Measurements from ENCODE around the gene MITD1. TPM values are rescaled to one million over a fixed set of nuclear protein-coding genes. Genes with fewer than 3 reads are reported as not detected.
A peak's percentile ranks its signal among the peaks of the same experiment; 100 is the strongest.
"Not testable (repeated sequence)": the region's sequence is repeated elsewhere in the genome, so short reads cannot be mapped to it uniquely, and the experiment has no call there.

Gene MITD1
- total RNA-seq, 3 donors from 2014 or later (not counting 1 experiment from before 2014, with no cell fraction given), result 22.9 to 33.6 (median 26.7) TPM

DNA sequence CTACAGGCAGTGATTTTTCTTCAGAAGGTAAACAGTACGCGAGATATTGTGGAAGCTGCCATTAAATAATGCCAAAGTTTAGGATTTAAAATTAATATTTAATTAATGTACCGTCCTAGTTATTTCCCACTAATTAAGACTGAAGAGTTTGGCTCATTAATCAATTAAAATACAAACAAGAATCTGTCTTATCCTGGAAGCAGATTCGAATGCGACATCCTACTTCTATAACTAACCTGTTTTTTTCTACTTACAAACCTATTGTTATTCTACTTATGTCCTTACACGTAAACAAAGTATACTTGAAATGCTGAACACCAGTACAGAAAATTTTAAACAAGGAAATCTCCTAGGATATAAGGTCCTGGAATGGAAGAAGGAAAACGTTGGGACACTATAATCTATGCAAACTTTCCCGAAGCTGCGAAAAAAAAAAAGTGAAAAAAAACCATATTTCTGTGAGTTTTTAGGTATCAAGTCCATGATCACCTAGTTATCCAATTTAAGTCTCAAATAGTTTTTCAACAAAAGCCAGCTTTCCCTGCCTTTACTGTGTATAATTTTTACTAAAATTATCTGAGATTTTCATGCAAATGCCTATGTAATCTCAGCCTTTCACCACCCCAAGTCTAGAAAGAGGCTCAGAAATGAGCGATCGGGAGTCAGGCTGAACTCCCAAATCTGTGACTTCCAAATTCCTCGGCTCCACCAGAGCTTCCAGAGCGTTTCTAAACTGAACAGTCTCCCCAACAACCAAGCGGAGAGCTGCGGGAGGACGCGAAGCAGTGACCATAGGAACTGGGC is 40.6 kb downstream of the MITD1 start:
- Mint-ChIP-seq H3K27ac (peak overlapping the region; percentile 96 to 100), H3K4me1 (peaks cover 23 to 25% of the 10 kb centered on the region in 2 donors), H3K9me3 (no peaks in the 10 kb centered on the region), H3K36me3 (no peaks in the 10 kb centered on the region), H3K27me3 (ENCODE audit: low read depth in 2 of 2) (no peaks in the 10 kb centered on the region), H3K4me3 (peak overlapping the region; percentile 97)
- intact Hi-C loops (cut with micrococcal nuclease), result no loop called here
- Histone ChIP-seq H3K9me3 (ENCODE audit: control insufficient read depth, insufficient read depth, low read length) (no peaks in the 10 kb centered on the region), H3K36me3 (ENCODE audit: control insufficient read depth, insufficient read depth, low read length) (no peaks in the 10 kb centered on the region), H3K27me3 (ENCODE audit: control insufficient read depth, insufficient read depth, low read length) (no peaks in the 10 kb centered on the region), H3K27ac (ENCODE audit: low read length) (peak overlapping the region; percentile 95), H3K4me1 (ENCODE audit: control insufficient read depth, insufficient read depth, low read length) (peaks cover 10% of the 10 kb centered on the region), H3K4me3 (ENCODE audit: low read length) (peak overlapping the region; percentile 96)
- WGBS (ENCODE audit: insufficient coverage), result 25% methylated on average over 13 of the region's 17 CpGs
- DNase-seq, result no peak
- no peak for TF ChIP-seq CTCF (IDR thresholded peaks at IDR 0.05)
- ATAC-seq, result no peak

DNA sequence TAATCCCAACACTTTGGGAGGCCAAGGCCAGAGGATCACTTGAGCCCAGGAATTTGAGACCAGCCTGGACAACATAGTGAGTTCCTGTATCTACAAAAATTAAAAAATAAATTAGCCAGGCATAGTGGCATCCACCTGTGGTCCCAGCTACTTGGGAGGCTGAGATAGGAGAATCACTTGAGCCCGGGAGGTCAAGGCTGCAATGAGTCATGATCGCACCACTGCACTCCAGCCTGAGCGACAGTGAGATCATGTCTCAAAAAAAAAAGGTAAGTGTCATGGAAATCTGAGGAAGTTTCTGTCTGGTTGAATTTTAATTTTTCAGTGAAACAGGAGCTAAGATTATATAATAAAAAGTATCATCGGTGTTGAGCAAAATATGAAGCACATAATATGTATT is 41.9 kb downstream of the MITD1 start:
- WGBS (ENCODE audit: insufficient coverage), result 97% methylated on average over 3 of the region's 4 CpGs
- no peak for ATAC-seq
- H3K36me3 Mint-ChIP-seq, result peaks cover 7% of the 10 kb centered on the region
- intact Hi-C loops (cut with micrococcal nuclease), result no loop called here
- Histone ChIP-seq H3K27ac (ENCODE audit: low read length) (no peak overlapping the region), H3K4me3 (ENCODE audit: low read length) (no peak overlapping the region), H3K36me3 (ENCODE audit: control insufficient read depth, insufficient read depth, low read length) (no peaks in the 10 kb centered on the region), H3K4me1 (ENCODE audit: control insufficient read depth, insufficient read depth, low read length) (peaks cover 13% of the 10 kb centered on the region), H3K27me3 (ENCODE audit: control insufficient read depth, insufficient read depth, low read length) (no peaks in the 10 kb centered on the region), H3K9me3 (ENCODE audit: control insufficient read depth, insufficient read depth, low read length) (peaks cover 3% of the 10 kb centered on the region)
- peak overlapping the region; percentile 42 for H3K4me3 Mint-ChIP-seq
- H3K4me1 Mint-ChIP-seq, result peaks cover 23 to 25% of the 10 kb centered on the region in 2 donors
- TF ChIP-seq CTCF (IDR thresholded peaks at IDR 0.05), result no peak
- no peak for DNase-seq
- H3K9me3 Mint-ChIP-seq, result peaks cover 2 to 3% of the 10 kb centered on the region in 2 donors
- no peak overlapping the region for H3K27ac Mint-ChIP-seq
- peaks cover 0 to 2% of the 10 kb centered on the region in 2 donors for H3K27me3 Mint-ChIP-seq (ENCODE audit: low read depth in 2 of 2)

DNA sequence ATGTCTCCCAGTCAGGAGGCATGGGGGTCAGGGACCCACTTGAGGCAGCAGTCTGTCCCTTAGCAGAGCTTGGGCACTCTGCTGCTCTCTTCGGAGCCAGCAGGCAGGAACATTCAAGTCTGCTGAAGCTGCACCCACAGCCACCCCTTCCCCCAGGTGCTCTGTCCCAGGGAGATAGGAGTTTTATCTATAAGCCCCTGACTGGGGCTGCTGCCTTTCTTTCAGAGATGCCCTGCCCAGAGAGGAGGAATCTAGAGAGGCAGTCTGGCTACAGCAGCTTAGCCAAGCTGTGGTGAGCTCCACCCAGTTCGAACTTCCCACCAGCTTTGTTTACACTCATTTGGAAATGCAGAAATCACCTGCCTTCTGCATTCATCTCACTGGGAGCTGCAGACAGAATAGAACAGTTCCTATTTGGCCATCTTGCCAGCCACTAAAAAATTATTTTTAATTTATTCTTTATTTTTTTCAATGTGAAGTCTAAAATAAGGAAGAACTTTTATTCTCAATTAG is 45.8 kb downstream of the MITD1 start:
- H3K4me3 Mint-ChIP-seq; H3K27me3 ChIP-seq (ENCODE audit: control insufficient read depth, insufficient read depth, low read length); H3K27ac Mint-ChIP-seq; ATAC-seq; H3K4me1 ChIP-seq (ENCODE audit: control insufficient read depth, insufficient read depth, low read length); H3K4me1 Mint-ChIP-seq; H3K27me3 Mint-ChIP-seq (ENCODE audit: low read depth in 2 of 2); DNase-seq; intact Hi-C loops (cut with micrococcal nuclease); H3K4me3 ChIP-seq (ENCODE audit: low read length); H3K36me3 ChIP-seq (ENCODE audit: control insufficient read depth, insufficient read depth, low read length); H3K27ac ChIP-seq (ENCODE audit: low read length); H3K9me3 ChIP-seq (ENCODE audit: control insufficient read depth, insufficient read depth, low read length): not testable (repeated sequence)
- peaks cover 44% of the 10 kb centered on the region for H3K36me3 Mint-ChIP-seq
- 98% methylated on average over 2 of the region's 2 CpGs for WGBS (ENCODE audit: insufficient coverage)
- peaks cover 13 to 16% of the 10 kb centered on the region in 2 donors for H3K9me3 Mint-ChIP-seq

GRCh38 chr2:99127981-99128380 is 52.9 kb downstream of the MITD1 start:
- ATAC-seq (no peak), DNase-seq (no peak)
- 93% methylated on average over 2 of the region's 2 CpGs for WGBS (ENCODE audit: insufficient coverage)
- H3K27me3 ChIP-seq (ENCODE audit: control insufficient read depth, insufficient read depth, low read length), result no peaks in the 10 kb centered on the region
- H3K4me1 ChIP-seq (ENCODE audit: control insufficient read depth, insufficient read depth, low read length), result no peaks in the 10 kb centered on the region
- intact Hi-C loops (cut with micrococcal nuclease), result no loop called here
- H3K9me3 ChIP-seq (ENCODE audit: control insufficient read depth, insufficient read depth, low read length), result peaks cover 9% of the 10 kb centered on the region
- no peak overlapping the region for H3K27ac ChIP-seq (ENCODE audit: low read length)
- peaks cover 13 to 18% of the 10 kb centered on the region in 2 donors for H3K9me3 Mint-ChIP-seq
- H3K36me3 ChIP-seq (ENCODE audit: control insufficient read depth, insufficient read depth, low read length), result peaks cover 9% of the 10 kb centered on the region
- no peak for TF ChIP-seq CTCF (IDR thresholded peaks at IDR 0.05)
- no peaks in the 10 kb centered on the region for H3K4me1 Mint-ChIP-seq
- no peak overlapping the region for H3K4me3 ChIP-seq (ENCODE audit: low read length)
- H3K27ac Mint-ChIP-seq, result no peak overlapping the region
- H3K4me3 Mint-ChIP-seq, result no peak overlapping the region
- peaks cover 69% of the 10 kb centered on the region for H3K36me3 Mint-ChIP-seq
- H3K27me3 Mint-ChIP-seq (ENCODE audit: low read depth in 2 of 2), result no peaks in the 10 kb centered on the region

Other genes with a start within 250 kb of the MITD1 start
- under 1 TPM; 0.09 to 0.40 (median 0.11) TPM for gene CRACDL, start 244.8 kb downstream of the MITD1 start, total RNA-seq
- 1 to 10 TPM; 1.3 to 2.6 (median 1.9) TPM for gene C2orf15, start 39.4 kb downstream of the MITD1 start, total RNA-seq
- gene TSGA10, start 26.1 kb downstream of the MITD1 start, total RNA-seq, result 10 to 100 TPM in 2 of 3 donors, 1 to 10 TPM in 1; 8.4 to 16.0 (median 11.5) TPM
- 10 to 100 TPM; 12.0 to 21.4 (median 17.3) TPM for gene LIPT1, start 26.1 kb downstream of the MITD1 start, total RNA-seq
- gene MRPL30, start 126 bp upstream of the MITD1 start, total RNA-seq, result 10 to 100 TPM; 16.0 to 18.6 (median 16.9) TPM
- not detected for gene LYG2, start 74.6 kb upstream of the MITD1 start, total RNA-seq
- gene LYG1, start 120.1 kb upstream of the MITD1 start, total RNA-seq, result 1 to 10 TPM; 2.6 to 4.1 (median 4.0) TPM
- gene TXNDC9, start 155.3 kb upstream of the MITD1 start, total RNA-seq, result 10 to 100 TPM; 14.3 to 22.2 (median 18.8) TPM
- 10 to 100 TPM; 33.5 to 40.6 (median 40.3) TPM for gene EIF5B, start 156.3 kb upstream of the MITD1 start, total RNA-seq

Measured in natural killer cell (primary cell).